IPS DF 4.7 (cell line): ENCODE results near the gene TGFB3.
"Not testable (repeated sequence)": the region's sequence is repeated elsewhere in the genome, so short reads cannot be mapped to it uniquely, and the experiment has no call there.

ENCODE experiments used
- DNase-seq: peaks from one replicate; pipeline ENCODE4 v3.0.0-alpha.2; 2013; ENCODE audit warnings: low spot score; ENCODE audit errors: extremely low read depth

The TGFB3 gene

GRCh38 chr14:75960231-75960630 lies 21.6 kb downstream of the TGFB3 start:
- no peak for DNase-seq

- DNase-seq: no peak
These were observed 22.8 kb downstream of the TGFB3 start for GRCh38 chr14:75959031-75959430.

- no peak for DNase-seq
These were observed 29.3 kb downstream of the TGFB3 start for GRCh38 chr14:75952489-75952888.

GRCh38 chr14:75946785-75947184 lies 35.0 kb downstream of the TGFB3 start:
- DNase-seq: no peak

- DNase-seq: no peak
These were observed 37.1 kb downstream of the TGFB3 start for GRCh38 chr14:75944607-75945241.

GRCh38 chr14:75941030-75941429 lies 40.8 kb downstream of the TGFB3 start:
- DNase-seq: no peak

GRCh38 chr14:75939200-75939599 lies 42.6 kb downstream of the TGFB3 start:
- DNase-seq: no peak

- DNase-seq: no peak
These were observed 46.7 kb downstream of the TGFB3 start for GRCh38 chr14:75934998-75935628.

- DNase-seq: no peak
These were observed 48.0 kb downstream of the TGFB3 start for GRCh38 chr14:75933712-75934296.

GRCh38 chr14:75928690-75929181 lies 53.1 kb downstream of the TGFB3 start:
- no peak for DNase-seq

GRCh38 chr14:75927564-75928087 lies 54.2 kb downstream of the TGFB3 start:
- DNase-seq: no peak

GRCh38 chr14:75926431-75927115 lies 55.2 kb downstream of the TGFB3 start:
- DNase-seq: no peak

GRCh38 chr14:75925141-75925840 lies 56.5 kb downstream of the TGFB3 start:
- not testable (repeated sequence) for DNase-seq

- not testable (repeated sequence) for DNase-seq
These were observed 61.4 kb downstream of the TGFB3 start for GRCh38 chr14:75920421-75920820.

GRCh38 chr14:75917946-75918335 lies 63.9 kb downstream of the TGFB3 start:
- DNase-seq: no peak

GRCh38 chr14:75917322-75917945 lies 64.4 kb downstream of the TGFB3 start:
- no peak for DNase-seq

- DNase-seq: no peak
These were observed 66.8 kb downstream of the TGFB3 start for GRCh38 chr14:75915045-75915444.

GRCh38 chr14:75913183-75913582 lies 68.6 kb downstream of the TGFB3 start:
- DNase-seq: no peak

GRCh38 chr14:75911883-75912282 lies 69.9 kb downstream of the TGFB3 start:
- no peak for DNase-seq

- no peak for DNase-seq
These were observed 71.7 kb downstream of the TGFB3 start for GRCh38 chr14:75910048-75910447.

GRCh38 chr14:75909630-75910029 lies 72.2 kb downstream of the TGFB3 start:
- DNase-seq: no peak
